HG03520 (cell line): Measurements from ENCODE around the gene CD70.
"Not testable (repeated sequence)": the region's sequence is repeated elsewhere in the genome, so short reads cannot be mapped to it uniquely, and the experiment has no call there.

Source experiments
- ATAC-seq: cut with Tn5 transposase; IDR thresholded peaks from one replicate; pipeline ENCODE4 v1.9.1; 2021; ENCODE audit warnings: mild to moderate bottlenecking, moderate library complexity; ENCODE audit not compliant: unreplicated experiment

Gene CD70

DNA sequence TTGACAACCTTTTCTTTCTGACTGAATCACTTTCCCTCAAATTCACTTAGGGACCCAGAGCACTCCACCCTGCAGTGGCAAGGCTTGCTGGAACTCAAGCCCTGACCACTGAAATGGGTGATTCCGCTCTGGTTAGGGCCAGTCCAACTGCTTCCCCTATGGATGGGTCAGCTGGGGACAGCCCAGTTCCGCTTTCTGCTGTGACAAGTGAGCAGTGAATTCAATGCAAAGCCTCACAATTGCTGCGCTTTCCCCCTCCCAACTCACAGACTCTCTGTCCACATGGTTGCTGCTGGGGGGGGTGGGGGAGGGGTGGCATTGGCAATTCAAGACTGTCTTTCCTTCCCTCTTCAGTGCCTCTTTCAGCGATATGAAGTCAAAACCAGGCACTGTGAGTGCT lies 18.7 kb downstream of the CD70 start:
- no peak for ATAC-seq

DNA sequence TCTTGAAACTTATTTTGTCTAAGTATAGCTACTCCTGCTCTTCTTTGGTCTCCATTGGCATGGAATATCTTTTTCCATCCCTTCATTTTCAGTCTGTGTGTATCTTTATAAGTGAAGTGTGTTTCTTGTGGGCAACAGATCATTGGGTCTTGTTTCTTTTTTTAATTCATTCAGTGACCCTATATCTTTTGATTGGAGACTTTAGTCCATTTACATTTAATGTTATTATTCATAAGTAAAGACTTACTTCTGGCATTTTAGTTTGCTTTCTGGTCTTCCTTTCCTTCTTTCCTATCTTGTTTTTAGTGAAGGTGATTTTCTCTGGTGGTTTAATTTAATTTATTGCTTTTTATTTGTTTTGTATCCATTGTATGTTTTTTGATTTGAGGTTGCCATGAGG lies 19.8 kb downstream of the CD70 start:
- no peak for ATAC-seq

DNA sequence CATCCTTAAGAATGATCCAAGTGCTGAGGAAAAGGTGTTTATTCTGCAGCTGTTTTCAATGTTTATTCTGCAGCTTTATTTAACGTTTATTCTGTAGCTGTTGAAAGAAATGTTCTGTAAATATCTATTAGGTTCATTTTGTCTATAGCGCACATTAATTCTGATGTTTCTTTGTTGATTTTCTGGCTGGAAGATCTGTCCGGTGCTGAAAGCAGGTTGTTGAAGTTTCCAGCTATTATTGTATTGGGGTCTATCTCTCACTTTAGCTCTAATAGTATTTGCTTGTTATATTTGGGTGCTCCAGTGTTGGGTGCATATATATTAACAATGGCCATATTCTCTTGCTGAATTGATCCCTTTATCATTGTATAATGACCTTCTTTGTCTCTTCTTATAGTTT lies 20.2 kb downstream of the CD70 start:
- no peak for ATAC-seq

DNA sequence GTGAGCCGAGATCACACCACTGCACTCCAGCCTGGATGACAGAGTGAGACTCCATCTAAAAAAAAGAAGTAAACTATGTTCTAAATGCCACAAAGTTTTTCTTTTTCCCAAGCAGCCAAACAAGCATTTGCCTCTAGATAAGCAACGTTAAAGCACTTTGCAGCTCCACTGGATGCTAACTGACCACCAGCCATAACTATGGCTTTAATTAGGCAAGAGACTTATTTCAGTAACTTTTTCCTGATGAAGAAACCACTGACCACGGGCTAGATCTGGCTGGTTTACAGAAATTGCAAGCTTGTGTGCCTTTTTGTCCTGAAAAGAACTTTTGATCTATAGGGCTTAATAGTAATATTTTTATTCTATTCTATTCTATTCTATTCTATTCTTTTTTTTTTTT lies 22.1 kb downstream of the CD70 start:
- no peak for ATAC-seq

DNA sequence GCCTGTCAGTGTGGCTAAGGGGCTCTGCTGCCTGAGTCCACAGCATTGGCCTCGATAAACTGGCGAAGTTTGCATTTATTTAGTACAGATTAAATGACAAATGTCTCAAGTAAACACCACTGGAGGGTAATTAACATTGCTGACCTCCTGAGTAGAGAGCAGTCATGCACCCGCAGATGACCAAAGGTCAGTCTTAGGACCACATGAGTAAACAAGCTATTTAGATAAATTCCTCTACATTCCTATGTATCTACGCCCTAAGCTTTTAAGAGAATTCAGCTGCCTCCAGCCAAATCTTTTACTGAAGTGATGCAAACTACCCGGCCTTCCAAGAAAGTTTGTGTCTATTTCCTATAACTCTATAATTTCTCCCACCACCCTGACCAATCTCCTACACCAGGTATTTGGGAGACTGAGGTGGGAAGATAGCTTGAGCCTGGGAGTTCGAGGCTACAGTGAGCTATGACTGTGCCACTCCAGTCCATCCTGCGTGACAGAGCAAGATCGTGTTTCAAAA lies 22.9 kb downstream of the CD70 start:
- no peak for ATAC-seq

DNA sequence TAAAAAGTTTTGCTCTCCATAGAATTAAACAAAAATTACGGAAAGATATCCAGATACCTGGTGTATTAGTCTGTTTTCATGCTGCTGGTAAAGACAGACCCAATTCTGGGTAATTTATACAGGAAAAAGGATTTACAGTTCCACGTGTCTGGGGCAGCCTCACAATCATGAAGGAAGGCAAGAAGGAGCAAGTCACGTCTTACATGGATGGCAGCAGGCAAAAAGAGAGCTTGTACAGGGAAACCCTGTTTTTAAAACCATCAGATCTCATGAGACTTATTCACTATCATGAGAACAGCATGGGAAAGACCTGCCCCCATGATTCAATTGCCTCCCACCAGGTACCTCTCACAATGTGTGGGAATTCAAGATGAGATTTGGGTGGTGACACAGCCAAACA lies 24.2 kb downstream of the CD70 start:
- ATAC-seq: not testable (repeated sequence)

DNA sequence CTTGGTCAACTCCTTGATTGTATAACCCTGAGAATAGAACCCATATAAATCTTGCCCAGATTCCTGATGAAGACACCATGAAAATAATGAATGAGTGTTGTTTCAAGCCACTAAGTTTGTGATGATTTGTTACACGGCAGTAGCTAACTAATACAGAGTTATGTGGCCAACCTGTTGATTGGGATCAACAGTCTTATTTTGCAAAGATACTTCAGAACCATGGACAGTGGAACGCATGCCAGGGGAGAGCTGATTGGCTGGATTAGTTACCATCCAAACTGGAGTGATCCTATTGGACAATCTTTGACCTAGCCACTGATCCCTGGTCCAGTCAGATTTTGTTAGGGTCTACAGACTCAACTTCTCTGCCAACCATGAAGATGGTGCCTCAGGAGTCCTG lies 26.6 kb downstream of the CD70 start:
- ATAC-seq: no peak

DNA sequence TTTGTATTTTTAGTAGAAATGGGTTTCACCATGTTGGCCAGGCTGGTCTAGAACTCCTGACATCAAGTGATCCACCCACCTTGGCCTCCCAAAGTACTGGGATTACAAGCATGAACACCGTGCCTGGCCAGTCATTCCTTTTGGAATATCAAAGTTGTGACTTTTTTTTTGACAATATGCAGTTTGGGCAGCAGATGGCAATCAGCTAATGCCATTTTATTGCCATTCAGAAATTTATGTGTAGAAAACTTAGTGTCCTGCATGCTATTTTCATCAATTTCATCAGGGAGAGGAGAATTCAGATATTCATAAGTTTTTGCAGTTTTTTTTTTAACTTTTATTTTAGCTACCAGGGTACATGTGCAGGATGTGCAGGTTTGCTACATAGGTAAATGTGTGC lies 28.5 kb downstream of the CD70 start:
- not testable (repeated sequence) for ATAC-seq

DNA sequence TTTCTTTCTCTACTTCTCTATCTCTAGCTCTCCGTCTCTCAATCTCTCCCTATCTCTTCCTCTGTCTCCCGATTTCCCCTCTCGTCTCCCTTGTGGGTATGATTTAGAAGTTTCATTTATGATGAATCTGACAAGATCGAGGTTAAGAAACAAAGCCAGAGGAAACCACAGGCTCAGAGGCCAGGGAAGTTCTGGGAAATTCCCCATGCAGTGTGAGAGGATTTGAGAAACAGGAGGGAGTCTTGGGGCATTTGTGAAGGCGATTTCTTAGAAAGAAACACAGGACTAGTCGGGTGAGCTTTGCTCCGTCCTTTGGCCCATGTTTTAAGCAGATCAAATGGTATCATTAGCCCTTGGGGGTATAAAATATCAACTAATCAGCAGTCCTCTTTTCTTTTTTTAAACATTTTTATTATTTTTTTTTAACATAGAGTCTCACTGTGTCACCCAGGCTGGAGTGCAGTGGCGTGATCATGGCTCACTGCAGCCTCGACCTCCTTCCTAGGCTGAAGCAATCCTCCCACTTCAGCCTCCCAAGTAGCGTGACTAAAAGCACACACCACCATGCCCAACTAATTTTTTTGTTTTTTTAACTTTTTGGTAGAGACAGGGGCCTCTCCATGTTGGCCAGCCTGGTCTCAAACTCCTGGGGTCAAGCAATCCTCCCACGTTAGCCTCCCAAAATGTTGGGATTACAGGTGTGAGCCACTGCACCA lies 34.3 kb downstream of the CD70 start:
- no peak for ATAC-seq

DNA sequence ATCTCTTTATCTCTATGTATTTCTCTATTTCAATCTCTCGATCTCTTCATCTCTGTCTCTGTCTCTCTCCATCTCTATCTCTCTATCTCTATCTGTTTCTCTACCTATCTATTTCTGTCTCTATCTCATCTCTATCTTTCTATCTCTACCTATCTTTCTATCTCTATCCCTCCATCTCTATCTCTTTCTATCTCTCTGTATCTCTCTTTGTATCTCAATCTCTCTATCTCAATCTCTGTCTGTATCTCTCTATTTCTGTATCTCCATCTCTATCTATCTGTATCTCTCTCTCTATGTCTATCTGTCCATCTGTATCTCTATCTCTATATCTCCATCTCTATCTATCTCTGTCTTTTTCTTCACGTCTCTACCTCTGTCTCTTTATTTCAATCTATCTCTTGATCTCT lies 34.9 kb downstream of the CD70 start:
- ATAC-seq: no peak

DNA sequence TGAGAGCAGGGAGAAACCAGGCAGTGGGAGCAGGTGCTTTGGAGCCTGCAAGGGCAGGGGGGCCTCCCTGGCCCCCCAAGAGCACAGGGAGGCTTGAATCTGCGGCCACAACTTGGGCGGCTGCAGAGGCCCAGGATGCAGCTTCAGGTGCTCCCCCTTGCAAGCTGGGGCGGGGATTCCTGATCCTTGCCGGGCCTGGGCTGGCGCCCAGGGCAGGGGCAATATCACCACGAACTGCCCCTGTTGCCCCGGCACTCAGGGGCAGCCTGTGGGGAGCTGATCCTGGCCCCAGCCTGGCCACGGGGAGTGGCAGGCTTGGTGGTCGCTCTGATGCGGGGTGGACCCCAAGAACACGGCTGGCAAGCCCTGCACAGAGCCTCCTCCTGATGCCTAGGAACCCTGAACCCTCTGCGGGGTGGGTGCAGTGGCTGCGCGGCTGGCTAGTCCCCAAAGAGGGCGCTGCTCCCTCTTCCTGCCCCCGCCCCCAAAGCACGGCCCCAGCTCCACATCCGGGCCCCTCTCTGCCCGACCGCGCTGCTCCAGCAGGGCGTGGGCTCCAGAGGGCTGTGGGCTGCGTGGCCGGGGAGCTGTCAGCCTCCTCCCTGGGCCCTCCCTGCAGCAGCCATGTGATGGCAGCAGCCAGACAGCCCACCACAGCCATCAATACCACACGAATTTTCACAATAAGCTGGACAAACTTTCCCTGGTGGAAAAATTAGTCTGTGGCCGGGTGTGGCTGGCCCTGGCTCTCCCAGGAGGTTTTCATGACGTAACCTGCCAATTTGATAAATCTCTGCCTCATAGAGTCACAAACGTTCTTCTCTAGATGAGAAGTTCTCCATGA lies 39.1 kb downstream of the CD70 start:
- ATAC-seq: no peak

DNA sequence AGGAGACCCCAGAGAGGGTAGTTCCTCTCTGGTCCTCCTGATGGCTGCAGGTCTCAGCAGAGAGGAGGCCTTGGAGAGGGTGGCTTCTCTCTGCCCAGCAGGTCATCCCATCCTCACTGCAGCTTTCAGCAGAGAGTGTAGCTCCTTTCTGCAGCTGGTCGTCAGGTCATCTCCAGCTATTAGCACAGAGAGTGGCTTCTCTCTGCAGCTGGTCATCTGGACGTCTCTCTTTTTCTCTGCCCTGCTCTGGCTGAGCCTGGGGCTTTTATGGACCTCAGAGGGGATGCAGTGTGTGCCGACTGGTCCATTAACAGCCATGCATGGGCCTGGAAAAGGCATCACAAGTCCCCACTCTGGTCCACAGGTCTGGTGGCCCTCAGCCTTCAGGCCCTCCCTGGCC lies 39.9 kb downstream of the CD70 start:
- no peak for ATAC-seq

DNA sequence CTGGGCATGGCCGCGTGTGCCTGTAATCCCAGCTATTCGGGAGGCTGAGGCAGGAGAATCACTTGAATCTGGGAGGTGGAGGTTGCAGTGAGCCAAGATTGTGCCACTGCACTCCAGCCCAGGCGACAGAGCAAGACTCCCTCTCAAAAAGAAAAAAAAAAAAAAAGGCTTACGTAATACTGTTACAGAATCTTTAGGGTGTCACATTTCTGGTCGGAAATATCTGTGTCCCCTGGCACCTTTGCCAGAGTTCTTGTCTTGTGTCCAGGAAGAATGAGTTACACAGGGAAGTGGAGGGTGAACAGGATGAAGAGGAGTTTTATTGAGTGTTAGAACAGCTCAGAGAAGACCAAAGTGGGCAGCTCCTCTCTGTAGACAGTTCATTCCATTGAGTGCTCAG lies 40.3 kb downstream of the CD70 start:
- not testable (repeated sequence) for ATAC-seq

DNA sequence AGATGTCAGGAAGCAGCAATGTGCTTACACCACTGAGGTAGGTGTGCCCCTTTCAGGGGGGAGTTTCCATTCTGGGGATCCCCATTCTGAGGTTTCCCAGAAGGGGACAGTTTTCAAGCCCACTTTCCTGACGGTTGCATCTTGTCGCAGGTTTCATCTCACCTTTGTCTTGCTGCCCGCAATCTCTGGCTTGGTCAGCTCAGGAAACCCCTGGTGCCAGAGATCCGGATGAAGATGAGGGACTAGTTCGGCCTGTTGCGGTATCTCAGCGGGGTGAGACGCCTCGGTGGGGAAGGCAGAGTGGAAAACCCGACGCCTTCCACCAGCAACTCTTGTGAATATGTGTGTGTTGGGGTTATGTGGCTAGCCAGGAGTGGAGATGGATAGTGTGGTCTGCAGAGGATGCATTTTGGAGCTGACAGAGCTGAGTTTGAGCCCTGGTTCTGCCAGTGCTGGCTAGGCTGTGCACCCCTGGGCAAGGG lies 47.0 kb downstream of the CD70 start:
- ATAC-seq: no peak

DNA sequence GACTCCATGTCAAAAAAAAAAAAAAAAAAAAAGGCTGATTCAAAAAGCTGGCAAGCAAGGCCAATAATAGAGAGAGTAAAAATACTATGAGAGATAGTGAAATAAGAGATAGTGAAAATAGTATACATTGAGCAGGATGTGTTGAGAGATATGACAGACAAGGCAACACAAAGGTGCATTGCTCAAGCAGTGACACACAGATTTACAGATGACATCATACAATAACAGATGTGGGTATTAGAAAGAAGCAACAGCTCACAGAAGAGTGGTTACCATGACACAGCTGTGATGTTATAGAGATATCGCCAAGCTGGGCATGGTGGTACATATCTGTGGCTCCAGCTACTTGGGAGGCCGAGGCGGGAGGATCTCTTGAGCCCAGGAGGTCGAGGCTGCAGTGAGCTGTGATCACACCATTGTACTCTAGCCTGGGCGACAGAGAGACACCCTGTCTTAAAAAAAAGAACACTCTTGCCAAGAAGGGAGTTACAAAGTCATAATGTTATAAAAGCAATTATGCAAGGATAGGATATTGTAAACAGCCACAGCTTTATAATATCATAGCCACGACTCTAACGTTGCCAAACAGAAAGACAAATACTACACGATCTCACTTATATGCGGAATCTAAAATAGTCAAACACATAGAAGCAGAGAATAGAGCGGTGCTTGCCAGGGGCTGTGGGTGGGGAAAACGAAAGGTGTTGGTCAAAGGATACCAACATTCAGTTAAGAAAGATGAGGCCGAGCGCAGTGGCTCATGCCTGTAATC lies 49.8 kb downstream of the CD70 start:
- no peak for ATAC-seq

DNA sequence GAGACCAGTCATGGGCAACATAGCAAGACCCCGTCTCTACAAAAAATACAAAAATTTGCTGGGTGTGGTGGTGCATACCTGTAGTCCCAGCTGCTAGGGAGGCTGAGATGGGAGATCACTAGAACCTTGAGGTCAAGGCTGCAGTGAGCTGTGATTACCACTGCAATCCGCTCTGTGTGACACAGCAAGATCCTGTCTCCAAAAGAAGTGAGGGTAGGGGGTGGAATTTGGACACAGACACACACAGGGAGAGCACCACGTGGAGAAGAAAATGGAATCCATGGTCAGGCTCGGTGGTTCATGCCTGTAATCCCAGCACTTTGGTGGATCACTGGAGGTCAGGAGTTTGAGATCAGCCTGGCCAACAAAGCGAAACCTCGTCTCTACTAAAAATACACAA lies 51.4 kb downstream of the CD70 start:
- ATAC-seq: no peak
